ENCODE results near the gene MAP2K1. TPM values are rescaled to one million over a fixed set of nuclear protein-coding genes. Genes with fewer than 3 reads are reported as not detected.

MAP2K1 gene
- total RNA-seq, 4 donors from 2014 or later: 14.7 to 83.0 (median 40.0) TPM

DNA sequence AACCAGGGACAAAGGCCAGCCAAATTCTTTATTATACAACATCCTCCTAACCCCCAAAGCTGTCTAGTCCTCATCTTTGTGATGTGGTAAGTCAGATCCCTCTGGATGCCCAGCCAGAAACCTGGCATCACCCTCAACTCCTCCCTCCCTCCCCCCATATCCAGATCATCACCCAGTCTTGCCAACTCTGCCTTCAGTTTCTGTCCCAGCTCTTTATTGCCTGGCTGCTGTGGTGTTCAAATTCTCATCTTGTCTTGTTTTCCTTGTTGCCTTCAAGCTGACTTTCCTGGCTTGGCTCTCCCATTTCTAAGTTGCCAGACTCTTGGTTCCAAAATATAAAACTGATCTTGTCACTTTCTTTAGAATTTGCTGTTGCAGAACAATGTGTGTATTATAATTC is 28.6 kb downstream of the MAP2K1 start:
- no peaks in the 10 kb centered on the region for H3K27me3 ChIP-seq
- no peak overlapping the region for H3K27ac ChIP-seq
- peaks cover 0 to 35% (median 6%) of the 10 kb centered on the region in 4 donors for H3K4me1 ChIP-seq
- H3K36me3 ChIP-seq: no peaks in the 10 kb centered on the region
- intact Hi-C loops (cut with DNase I; ENCODE audit: low total_unique reads): no loop called here
- no peak overlapping the region for H3K4me3 ChIP-seq
- H3K9me3 ChIP-seq: no peaks in the 10 kb centered on the region
- DNase-seq: no peak
- TF ChIP-seq POLR2A (IDR thresholded peaks at IDR 0.05) (no peak), POLR2AphosphoS5 (IDR thresholded peaks at IDR 0.05) (no peak), EP300 (IDR thresholded peaks at IDR 0.05; ENCODE audit: low read depth) (no peak)
- TF ChIP-seq, protein P1, sequence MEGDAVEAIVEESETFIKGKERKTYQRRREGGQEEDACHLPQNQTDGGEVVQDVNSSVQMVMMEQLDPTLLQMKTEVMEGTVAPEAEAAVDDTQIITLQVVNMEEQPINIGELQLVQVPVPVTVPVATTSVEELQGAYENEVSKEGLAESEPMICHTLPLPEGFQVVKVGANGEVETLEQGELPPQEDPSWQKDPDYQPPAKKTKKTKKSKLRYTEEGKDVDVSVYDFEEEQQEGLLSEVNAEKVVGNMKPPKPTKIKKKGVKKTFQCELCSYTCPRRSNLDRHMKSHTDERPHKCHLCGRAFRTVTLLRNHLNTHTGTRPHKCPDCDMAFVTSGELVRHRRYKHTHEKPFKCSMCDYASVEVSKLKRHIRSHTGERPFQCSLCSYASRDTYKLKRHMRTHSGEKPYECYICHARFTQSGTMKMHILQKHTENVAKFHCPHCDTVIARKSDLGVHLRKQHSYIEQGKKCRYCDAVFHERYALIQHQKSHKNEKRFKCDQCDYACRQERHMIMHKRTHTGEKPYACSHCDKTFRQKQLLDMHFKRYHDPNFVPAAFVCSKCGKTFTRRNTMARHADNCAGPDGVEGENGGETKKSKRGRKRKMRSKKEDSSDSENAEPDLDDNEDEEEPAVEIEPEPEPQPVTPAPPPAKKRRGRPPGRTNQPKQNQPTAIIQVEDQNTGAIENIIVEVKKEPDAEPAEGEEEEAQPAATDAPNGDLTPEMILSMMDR (IDR thresholded peaks at IDR 0.05): no peak
- in situ Hi-C loops (cut with MboI; ENCODE audit: low pct_ligation_motif_present in 1 of 4, low pct_unique_long_range_greater_than_20kb in 1 of 4, low sequenced_read_pairs in 3 of 4): no loop called here

DNA sequence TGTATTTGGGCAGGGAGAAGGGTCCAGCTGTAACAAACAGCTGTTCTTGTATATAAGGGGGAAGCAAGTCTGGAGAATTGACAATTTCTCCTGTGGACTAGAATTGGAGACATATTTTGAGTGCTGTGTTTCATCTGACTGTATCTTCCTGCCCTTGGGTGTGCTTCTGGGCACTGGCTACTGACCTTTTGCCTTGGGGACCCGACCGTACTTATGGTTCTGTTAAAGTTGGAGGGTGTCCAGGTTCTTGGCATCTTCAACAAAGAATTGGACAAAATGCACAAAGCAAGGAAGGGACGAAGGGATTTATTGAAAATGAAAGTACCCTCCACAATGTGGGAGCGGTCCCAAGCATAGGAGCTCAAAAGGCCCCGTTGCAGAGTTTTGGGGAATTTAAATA is 31.0 kb downstream of the MAP2K1 start:
- Histone ChIP-seq H3K27ac (no peak overlapping the region), H3K4me3 (no peak overlapping the region), H3K9me3 (no peaks in the 10 kb centered on the region), H3K27me3 (no peaks in the 10 kb centered on the region), H3K4me1 (peaks cover 0 to 24% (median 5%) of the 10 kb centered on the region in 4 donors), H3K36me3 (no peaks in the 10 kb centered on the region)
- intact Hi-C loops (cut with DNase I; ENCODE audit: low total_unique reads) (no loop called here), in situ Hi-C loops (cut with MboI; ENCODE audit: low pct_ligation_motif_present in 1 of 4, low pct_unique_long_range_greater_than_20kb in 1 of 4, low sequenced_read_pairs in 3 of 4) (no loop called here)
- no peak for DNase-seq
- TF ChIP-seq POLR2A (IDR thresholded peaks at IDR 0.05) (no peak), POLR2AphosphoS5 (IDR thresholded peaks at IDR 0.05) (no peak), EP300 (IDR thresholded peaks at IDR 0.05; ENCODE audit: low read depth) (no peak)
- TF ChIP-seq, protein P1 (IDR thresholded peaks at IDR 0.05): no peak
- 54 to 55% methylated on average over 3 to 5 of the region's 5 CpGs for WGBS, 2 donors (ENCODE audit: low coverage in 1 of 2)

DNA sequence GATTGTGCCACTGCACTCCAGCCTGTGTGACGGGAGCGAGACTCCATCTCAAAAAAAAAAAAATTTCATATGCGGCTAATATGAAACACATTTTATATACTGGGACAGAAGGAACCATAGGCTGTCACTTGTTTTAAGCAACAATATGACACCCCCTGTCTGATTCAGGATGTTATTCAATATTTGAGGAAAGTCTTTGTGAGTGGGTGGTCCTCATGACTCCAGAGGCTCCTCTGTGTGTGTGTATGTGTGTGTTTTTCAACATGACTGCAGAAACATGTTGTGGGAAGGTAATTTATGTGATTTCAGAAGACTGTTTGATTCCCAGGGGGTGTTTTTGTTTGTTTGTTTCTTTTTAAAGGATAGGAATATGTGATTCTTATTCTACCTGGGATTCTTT is 32.8 kb downstream of the MAP2K1 start:
- Histone ChIP-seq H3K4me3 (no peak overlapping the region), H3K36me3 (no peaks in the 10 kb centered on the region), H3K9me3 (no peaks in the 10 kb centered on the region), H3K27me3 (no peaks in the 10 kb centered on the region), H3K4me1 (peaks cover 0 to 24% (median 5%) of the 10 kb centered on the region in 4 donors), H3K27ac (no peak overlapping the region)
- TF ChIP-seq POLR2A (IDR thresholded peaks at IDR 0.05): no peak
- no peak for TF ChIP-seq EP300 (IDR thresholded peaks at IDR 0.05; ENCODE audit: low read depth)
- no peak for TF ChIP-seq POLR2AphosphoS5 (IDR thresholded peaks at IDR 0.05)
- TF ChIP-seq, protein P1 (IDR thresholded peaks at IDR 0.05): no peak
- 99 to 100% methylated on average over 3 of the region's 3 CpGs for WGBS, 2 donors (ENCODE audit: low coverage in 1 of 2)
- DNase-seq: no peak
- in situ Hi-C loops (cut with MboI; ENCODE audit: low pct_ligation_motif_present in 1 of 4, low pct_unique_long_range_greater_than_20kb in 1 of 4, low sequenced_read_pairs in 3 of 4): no loop called here
- intact Hi-C loops (cut with DNase I; ENCODE audit: low total_unique reads): no loop called here

DNA sequence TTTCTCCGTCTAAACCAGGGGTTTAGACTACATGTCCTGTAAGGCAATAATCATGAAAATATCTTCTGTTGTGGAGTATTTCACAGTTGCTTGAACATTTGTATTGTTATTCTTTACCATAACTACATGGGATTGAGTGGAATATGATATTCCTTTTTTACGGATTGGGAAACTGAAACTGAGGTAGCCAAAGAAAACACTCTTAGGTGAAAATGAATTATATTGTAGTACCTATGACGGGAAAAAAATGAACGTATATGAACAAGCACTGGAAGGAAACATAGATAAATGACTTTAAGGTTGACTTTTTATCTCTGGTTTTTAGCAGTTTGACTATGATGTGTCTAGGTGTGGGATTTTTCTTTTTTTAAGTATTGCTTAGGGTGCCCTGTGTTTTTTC is 35.6 kb downstream of the MAP2K1 start:
- intact Hi-C loops (cut with DNase I; ENCODE audit: low total_unique reads) (no loop called here), in situ Hi-C loops (cut with MboI; ENCODE audit: low pct_ligation_motif_present in 1 of 4, low pct_unique_long_range_greater_than_20kb in 1 of 4, low sequenced_read_pairs in 3 of 4) (no loop called here)
- Histone ChIP-seq H3K9me3 (no peaks in the 10 kb centered on the region), H3K27ac (no peak overlapping the region), H3K4me3 (no peak overlapping the region), H3K27me3 (no peaks in the 10 kb centered on the region), H3K4me1 (peaks cover 0 to 8% (median 0%) of the 10 kb centered on the region in 4 donors), H3K36me3 (no peaks in the 10 kb centered on the region)
- TF ChIP-seq EP300 (IDR thresholded peaks at IDR 0.05; ENCODE audit: low read depth) (no peak), POLR2AphosphoS5 (IDR thresholded peaks at IDR 0.05) (no peak), POLR2A (IDR thresholded peaks at IDR 0.05) (no peak)
- TF ChIP-seq, protein P1 (IDR thresholded peaks at IDR 0.05): no peak
- DNase-seq: no peak
- 81 to 94% methylated on average over 4 of the region's 4 CpGs for WGBS, 2 donors (ENCODE audit: low coverage in 1 of 2)

Measured in transverse colon (tissue), 4 donors.